HG02588 (cell line): ENCODE results near the gene IGFBP2.

ENCODE experiments used
- ATAC-seq: cut with Tn5 transposase; IDR thresholded peaks from one replicate; pipeline ENCODE4 v1.9.1; 2021; ENCODE audit warnings: mild to moderate bottlenecking, moderate library complexity; ENCODE audit not compliant: unreplicated experiment

The IGFBP2 gene

GRCh38 chr2:216636551-216637450 is 3.6 kb downstream of the IGFBP2 start:
- no peak for ATAC-seq

DNA sequence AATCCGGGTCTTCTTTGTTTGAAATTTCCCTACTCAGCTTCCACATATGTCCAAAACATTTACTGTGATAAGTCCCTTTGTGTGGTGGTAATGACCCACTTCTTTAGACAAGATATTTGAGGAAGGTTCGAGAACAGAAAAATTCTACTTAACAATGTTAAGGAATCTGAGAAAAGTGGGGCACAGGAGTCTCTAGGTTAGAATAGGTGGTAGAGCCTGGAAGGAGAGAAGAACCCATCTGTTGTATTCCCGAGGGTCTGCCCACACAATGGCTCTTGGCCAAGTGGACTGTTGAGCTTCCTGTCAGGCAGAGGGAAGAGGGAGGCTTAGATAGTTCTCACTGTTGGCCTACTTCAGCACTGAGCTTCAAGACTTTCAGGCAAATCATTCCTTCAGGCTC is 4.3 kb downstream of the IGFBP2 start:
- no peak for ATAC-seq

DNA sequence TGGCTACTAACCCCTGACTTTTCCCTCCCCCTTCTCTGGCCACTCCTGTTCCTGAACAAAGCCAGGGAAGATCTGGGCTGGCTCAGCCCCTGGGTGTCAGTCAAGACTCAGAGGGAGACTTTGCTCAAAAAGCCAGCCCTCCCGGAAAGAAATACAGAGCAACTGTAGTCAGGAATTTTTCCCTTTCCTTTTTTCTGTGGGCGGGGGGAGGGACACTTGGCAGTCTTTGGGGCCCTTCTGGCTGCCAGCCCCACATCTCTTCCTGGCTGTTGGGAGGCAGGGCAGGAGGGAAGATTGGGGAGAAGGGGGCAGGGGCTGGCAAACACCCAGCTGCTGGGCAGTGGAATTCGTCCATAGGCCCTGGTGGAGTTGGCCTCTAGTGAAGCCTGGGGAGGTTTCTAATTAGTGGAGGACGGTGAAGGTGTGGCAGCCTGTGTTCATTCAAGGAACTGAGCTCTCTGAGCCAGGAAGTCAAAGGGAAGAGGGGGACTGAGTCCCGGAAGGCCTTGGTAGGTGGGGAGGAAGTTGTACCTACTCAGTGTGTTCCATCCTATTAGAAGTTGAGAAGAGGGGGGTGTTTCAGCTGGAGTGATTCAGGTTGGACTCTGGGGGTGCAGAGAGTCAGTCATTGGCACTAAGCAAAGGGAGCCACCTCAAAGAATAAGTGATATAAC is 10.9 kb downstream of the IGFBP2 start:
- ATAC-seq: no peak

GRCh38 chr2:216644842-216645635 is 11.8 kb downstream of the IGFBP2 start:
- ATAC-seq: no peak

- ATAC-seq: no peak
These were observed 12.4 kb downstream of the IGFBP2 start for GRCh38 chr2:216645636-216645950.

GRCh38 chr2:216646116-216646515 is 12.9 kb downstream of the IGFBP2 start:
- no peak for ATAC-seq

GRCh38 chr2:216648105-216648504 is 14.9 kb downstream of the IGFBP2 start:
- no peak for ATAC-seq

GRCh38 chr2:216649574-216649973 is 16.4 kb downstream of the IGFBP2 start:
- ATAC-seq: no peak

GRCh38 chr2:216650626-216651257 is 17.5 kb downstream of the IGFBP2 start:
- no peak for ATAC-seq

- ATAC-seq: no peak
These were observed 18.2 kb downstream of the IGFBP2 start for GRCh38 chr2:216651351-216651881.

DNA sequence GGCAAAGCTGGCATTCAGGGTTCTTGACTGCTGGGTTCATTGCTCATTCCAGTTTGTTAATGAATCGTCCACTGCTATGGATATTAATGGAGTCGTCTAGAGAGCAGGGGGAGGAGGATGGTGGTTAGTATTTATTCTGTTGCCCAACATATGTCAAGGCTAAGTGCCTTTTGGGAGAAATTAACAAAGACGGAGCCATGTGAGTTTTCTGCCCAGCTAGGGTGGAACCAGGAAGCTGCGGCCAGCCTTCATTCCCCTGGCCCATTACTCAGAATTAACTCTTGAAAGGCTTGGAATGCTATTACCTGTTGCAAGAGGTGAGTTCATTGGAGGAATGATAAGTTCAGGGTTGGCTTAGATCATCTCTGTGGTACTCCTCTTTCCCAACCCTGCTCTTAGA is 19.3 kb downstream of the IGFBP2 start:
- ATAC-seq: no peak

- ATAC-seq: no peak
These were observed 20.0 kb downstream of the IGFBP2 start for GRCh38 chr2:216653093-216653799.

DNA sequence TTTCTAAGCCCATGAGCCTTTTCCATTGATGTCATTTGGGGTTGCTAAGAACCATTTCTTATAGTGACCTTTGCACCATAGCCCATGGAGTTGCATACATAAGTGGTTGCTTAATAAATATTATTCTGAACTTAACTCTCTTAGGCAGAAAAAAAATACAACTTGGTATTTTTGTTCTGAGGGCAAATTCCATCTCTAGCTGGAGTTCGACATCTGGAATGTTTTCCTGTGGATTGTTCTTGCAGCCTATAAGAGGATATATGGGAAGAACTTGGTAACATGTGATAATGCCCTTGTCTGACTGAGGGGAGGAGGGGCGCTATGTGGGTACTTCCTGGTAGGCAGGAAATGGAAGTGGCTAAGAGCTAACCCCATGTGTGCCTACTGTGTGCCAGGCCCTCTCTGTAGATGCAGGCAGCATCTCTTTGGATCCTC is 20.7 kb downstream of the IGFBP2 start:
- ATAC-seq: no peak

- ATAC-seq: no peak
These were observed 21.4 kb downstream of the IGFBP2 start for GRCh38 chr2:216654528-216655052.

DNA sequence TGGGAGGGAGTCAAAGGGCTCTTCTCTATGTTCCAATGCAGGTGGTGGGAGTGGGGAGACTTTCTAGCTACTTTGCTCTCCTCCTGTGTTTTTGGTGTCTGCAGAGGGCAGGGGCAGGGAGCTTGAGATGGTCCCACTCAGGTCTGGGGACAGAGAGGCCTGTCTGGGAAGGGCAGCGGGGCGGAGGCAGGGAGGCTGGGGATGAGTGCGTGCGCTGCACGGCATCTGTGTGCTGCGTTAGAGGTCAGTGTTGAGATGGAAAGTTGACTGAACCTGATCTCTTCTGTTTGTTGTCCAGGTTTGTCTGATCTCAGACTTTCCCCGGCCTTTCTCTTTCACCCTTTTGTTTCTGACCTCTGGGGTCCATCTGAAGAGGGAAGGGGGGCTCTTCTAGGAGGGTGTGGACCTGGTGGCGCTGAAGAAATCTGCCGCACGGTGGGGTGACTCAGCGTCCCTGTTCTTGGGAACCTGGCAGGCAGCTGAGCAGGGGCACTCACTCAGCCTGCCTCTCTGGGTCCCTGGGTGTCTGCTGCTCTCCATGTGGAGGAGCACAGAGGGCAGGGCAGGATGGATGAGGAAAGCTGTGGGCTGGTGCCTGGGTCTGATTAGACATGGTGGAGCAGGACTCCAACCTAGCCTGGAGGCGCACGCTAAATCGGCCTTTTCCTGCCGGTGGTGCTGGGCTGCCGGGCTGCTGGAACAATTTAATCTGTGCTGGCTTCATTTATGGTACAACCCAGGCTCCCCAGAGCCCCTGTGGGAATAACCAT is 24.1 kb downstream of the IGFBP2 start:
- no peak for ATAC-seq

- ATAC-seq: no peak
These were observed 24.8 kb downstream of the IGFBP2 start for GRCh38 chr2:216657980-216658379.

DNA sequence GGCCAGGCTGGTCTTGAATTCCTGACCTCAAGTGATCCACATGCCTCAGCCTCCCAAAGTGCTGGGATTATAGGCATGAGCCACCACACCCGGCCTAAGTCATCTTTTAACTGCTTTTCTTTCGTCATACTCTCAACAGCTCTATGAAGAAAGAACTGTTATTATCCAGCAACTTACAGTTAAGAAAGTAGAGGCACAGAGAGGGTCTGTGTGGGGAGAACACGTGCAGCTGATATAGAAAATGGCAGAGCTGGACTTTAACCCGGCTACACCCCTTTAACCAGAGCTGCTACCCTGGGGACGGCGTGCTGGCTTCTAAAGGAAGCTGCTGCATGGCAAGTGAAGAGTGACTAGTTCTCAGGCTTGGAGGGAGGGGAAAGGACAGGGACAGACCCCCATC is 25.5 kb downstream of the IGFBP2 start:
- ATAC-seq: no peak

GRCh38 chr2:216659276-216659675 is 26.1 kb downstream of the IGFBP2 start:
- ATAC-seq: no peak

- no peak for ATAC-seq
These were observed 27.3 kb downstream of the IGFBP2 start for GRCh38 chr2:216660496-216660895.
